Fibroblast of lung (primary cell): ENCODE measurements around the gene GPAT2.
"Not testable (repeated sequence)": the region's sequence is repeated elsewhere in the genome, so short reads cannot be mapped to it uniquely, and the experiment has no call there.

Experiments
- CTCF ChIP-seq, 2 donors: IDR thresholded peaks in 1 of 2; conservative IDR thresholded peaks in 1 of 2; 1 replicate in 1 of 2; 2 replicates in 1 of 2; pipeline ENCODE4 v1.5.1; 2011 to 2012; ENCODE audit warnings: low read length in 2 of 2, control low read depth in 1 of 2, inconsistent platforms in 1 of 2, low read depth in 1 of 2, mild to moderate bottlenecking in 1 of 2
- EZH2 ChIP-seq: IDR thresholded peaks from 2 replicates; pipeline ENCODE4 v1.5.1; 2012; ENCODE audit warnings: low read length, control low read depth, mild to moderate bottlenecking; ENCODE audit errors: missing control alignments

DNA sequence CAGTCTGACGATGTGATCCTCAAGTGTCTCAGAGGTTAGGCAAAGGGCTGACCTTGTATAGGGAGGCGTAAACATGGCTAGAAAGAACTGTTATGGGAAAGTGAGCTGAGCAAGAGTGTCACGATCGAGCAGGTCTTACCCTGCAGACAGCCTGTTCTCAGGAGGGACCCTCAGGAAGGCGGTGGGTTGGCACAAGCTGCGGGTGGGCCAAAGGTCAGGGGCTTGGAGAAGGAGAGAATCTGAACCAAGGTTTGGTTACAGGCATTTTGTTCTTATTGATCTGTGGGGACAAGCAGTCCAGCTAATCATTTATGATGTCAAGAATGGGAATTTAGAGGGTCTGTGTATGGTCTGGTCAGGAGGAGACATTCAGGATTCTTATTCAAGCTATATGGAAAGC lies 26.7 kb downstream of the GPAT2 start:
- TF ChIP-seq CTCF (conservative IDR thresholded peaks at IDR 0.05 in 1 of 2, IDR thresholded peaks at IDR 0.05 in 1 of 2; ENCODE audit: low read depth in 1 of 2, low read length in 2 of 2); EZH2: not testable (repeated sequence)
